Measurements from ENCODE around the gene MEGF6.

Gene MEGF6

GRCh38 chr1:3468236-3469103, 142.8 kb downstream of the MEGF6 start:
- H3K4me3 ChIP-seq = no peak overlapping the region
- no peak overlapping the region for H3K9ac ChIP-seq (ENCODE audit: insufficient read length)
- no peak overlapping the region for H3K27ac ChIP-seq
- no peak for DNase-seq (ENCODE audit: low read depth, low spot score)
- no peaks in the 10 kb centered on the region for H3K36me3 ChIP-seq (ENCODE audit: insufficient read depth, low read length)
- TF ChIP-seq POLR2AphosphoS5 (IDR thresholded peaks at IDR 0.05; ENCODE audit: borderline replicate concordance, low read depth, low read length) (no peak), EZH2 (IDR thresholded peaks at IDR 0.05) (no peak), FOXP2 (optimal IDR thresholded peaks at IDR 0.05; ENCODE audit: control extremely low read depth, extremely low read length, insufficient read depth) (no peak)
- no peaks in the 10 kb centered on the region for H3K9me3 ChIP-seq (ENCODE audit: low read depth, low read length)

GRCh38 chr1:3467096-3468036, 143.9 kb downstream of the MEGF6 start:
- H3K9me3 ChIP-seq (ENCODE audit: low read depth, low read length) = no peaks in the 10 kb centered on the region
- DNase-seq (ENCODE audit: low read depth, low spot score) = no peak
- no peak overlapping the region for H3K27ac ChIP-seq
- no peak overlapping the region for H3K4me3 ChIP-seq
- H3K9ac ChIP-seq (ENCODE audit: insufficient read length) = no peak overlapping the region
- no peaks in the 10 kb centered on the region for H3K36me3 ChIP-seq (ENCODE audit: insufficient read depth, low read length)
- TF ChIP-seq EZH2 (IDR thresholded peaks at IDR 0.05) = no peak
- TF ChIP-seq POLR2AphosphoS5 (IDR thresholded peaks at IDR 0.05; ENCODE audit: borderline replicate concordance, low read depth, low read length) = no peak
- TF ChIP-seq FOXP2 (optimal IDR thresholded peaks at IDR 0.05; ENCODE audit: control extremely low read depth, extremely low read length, insufficient read depth) = no peak

DNA sequence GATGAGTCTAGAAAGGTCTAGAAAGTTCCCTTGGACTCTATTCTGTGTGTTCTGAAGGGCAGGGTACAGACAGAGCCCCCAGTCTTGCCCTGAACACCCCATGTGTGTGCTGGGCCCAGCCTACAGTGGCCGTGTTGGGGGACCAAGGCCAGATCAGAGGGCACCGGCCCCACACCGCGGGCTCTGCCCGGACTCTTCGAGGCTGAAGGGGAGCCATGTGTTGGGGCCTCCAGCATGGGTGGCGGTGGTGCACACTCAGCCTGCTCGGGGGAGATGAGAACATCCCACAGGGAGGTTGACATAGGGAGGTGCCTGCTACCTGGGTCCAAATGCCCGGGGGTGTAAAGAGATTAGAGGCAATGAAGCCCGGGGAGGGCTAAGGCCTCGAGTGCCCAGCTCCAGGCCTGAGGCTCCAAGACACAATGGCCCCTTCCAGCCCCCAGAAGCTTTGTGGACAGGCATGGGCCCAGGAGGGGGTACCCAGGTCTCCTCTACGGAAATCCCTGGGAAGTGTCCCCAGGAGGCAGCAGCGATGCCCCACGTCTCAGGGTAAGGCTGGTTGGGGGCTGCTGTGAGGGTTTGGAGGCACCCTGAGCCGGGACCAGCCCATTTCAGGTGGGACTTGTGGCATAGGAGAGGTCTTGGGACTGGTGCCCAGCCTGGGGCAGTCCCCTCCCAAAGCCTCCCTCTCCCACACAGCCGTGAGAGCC, 144.8 kb downstream of the MEGF6 start:
- no peak overlapping the region for H3K9ac ChIP-seq (ENCODE audit: insufficient read length)
- no peak overlapping the region for H3K27ac ChIP-seq
- no peaks in the 10 kb centered on the region for H3K9me3 ChIP-seq (ENCODE audit: low read depth, low read length)
- H3K36me3 ChIP-seq (ENCODE audit: insufficient read depth, low read length) = no peaks in the 10 kb centered on the region
- no peak for DNase-seq (ENCODE audit: low read depth, low spot score)
- TF ChIP-seq POLR2AphosphoS5 (IDR thresholded peaks at IDR 0.05; ENCODE audit: borderline replicate concordance, low read depth, low read length) = no peak
- TF ChIP-seq EZH2 (IDR thresholded peaks at IDR 0.05) = no peak
- no peak for TF ChIP-seq FOXP2 (optimal IDR thresholded peaks at IDR 0.05; ENCODE audit: control extremely low read depth, extremely low read length, insufficient read depth)
- H3K4me3 ChIP-seq = no peak overlapping the region

GRCh38 chr1:3465935-3466321, 145.4 kb downstream of the MEGF6 start:
- Histone ChIP-seq H3K9ac (ENCODE audit: insufficient read length) (no peak overlapping the region), H3K27ac (no peak overlapping the region)
- TF ChIP-seq POLR2AphosphoS5 (IDR thresholded peaks at IDR 0.05; ENCODE audit: borderline replicate concordance, low read depth, low read length) = no peak
- no peak for TF ChIP-seq FOXP2 (optimal IDR thresholded peaks at IDR 0.05; ENCODE audit: control extremely low read depth, extremely low read length, insufficient read depth)
- no peak for TF ChIP-seq EZH2 (IDR thresholded peaks at IDR 0.05)

DNA sequence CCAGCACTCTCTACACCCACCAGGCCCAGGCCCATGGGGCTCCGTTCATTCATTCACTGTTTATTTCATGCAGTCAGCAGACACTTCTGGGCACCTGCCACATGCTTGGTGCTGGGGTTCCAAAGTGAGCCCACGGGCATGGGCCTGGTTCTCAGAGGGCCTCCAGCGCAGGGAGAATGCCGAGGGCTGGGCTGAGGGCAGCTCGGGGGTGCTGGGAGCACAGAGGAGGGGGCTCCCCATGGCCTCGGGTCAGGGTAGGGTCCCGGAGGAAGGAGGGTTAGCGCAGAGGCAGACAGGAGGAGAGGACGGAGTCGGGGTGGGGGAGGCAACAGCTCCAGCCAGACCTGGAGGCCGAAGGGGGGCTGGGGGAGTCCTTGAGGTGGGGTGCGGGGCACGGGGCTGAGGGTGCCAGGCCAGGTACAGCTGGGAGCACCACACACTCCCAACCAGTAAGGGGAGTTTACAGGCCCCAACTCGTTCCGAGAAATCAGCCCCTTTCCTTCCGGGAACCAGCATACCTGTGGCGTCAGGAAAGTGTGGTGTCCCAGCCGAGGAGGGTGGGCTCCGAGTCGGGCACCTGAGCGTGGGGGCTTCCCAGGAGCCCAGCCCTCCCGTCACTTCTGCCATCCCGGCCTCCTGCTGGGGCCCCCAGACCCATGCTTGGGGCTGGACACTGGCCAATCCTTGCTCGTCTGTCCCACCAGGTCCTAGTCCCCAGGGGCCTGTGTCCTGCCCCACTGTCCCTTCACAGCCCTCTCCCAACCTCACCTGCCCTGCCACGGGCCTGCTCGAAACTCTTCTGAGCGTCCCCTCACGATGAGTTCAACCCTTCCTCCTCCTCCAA, 146.0 kb downstream of the MEGF6 start:
- no peak for DNase-seq (ENCODE audit: low read depth, low spot score)
- Histone ChIP-seq H3K9me3 (ENCODE audit: low read depth, low read length) (no peaks in the 10 kb centered on the region), H3K9ac (ENCODE audit: insufficient read length) (no peak overlapping the region), H3K36me3 (ENCODE audit: insufficient read depth, low read length) (no peaks in the 10 kb centered on the region), H3K27ac (no peak overlapping the region), H3K4me3 (no peak overlapping the region)
- no peak for TF ChIP-seq EZH2 (IDR thresholded peaks at IDR 0.05)
- TF ChIP-seq FOXP2 (optimal IDR thresholded peaks at IDR 0.05; ENCODE audit: control extremely low read depth, extremely low read length, insufficient read depth) = no peak
- no peak for TF ChIP-seq POLR2AphosphoS5 (IDR thresholded peaks at IDR 0.05; ENCODE audit: borderline replicate concordance, low read depth, low read length)

More at GRCh38 chr1:3465935-3466321, 145.4 kb downstream of the MEGF6 start:
- no peaks in the 10 kb centered on the region for H3K36me3 ChIP-seq (ENCODE audit: insufficient read depth, low read length)
- no peak overlapping the region for H3K4me3 ChIP-seq
- DNase-seq (ENCODE audit: low read depth, low spot score) = no peak
- H3K9me3 ChIP-seq (ENCODE audit: low read depth, low read length) = no peaks in the 10 kb centered on the region

DNA sequence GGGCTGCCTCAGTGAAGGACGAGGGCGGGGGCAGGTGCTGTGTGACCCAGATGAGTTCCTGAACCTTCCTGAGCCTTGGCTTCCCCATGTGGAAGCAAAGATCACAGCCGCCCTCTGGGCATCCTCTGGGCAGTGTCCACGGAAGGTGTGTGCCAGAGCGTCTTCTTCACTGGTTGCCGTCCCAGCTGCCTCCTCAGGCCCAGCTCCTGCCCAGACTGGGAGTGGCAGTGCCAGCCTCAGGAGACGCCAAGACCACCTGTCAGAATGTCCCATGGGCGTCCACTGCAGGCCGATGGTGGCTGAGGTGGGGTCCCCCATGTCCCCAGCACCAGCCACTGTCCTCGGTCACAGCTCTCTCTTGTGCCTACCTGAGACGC, 146.7 kb downstream of the MEGF6 start:
- Histone ChIP-seq H3K9me3 (ENCODE audit: low read depth, low read length) (no peaks in the 10 kb centered on the region), H3K36me3 (ENCODE audit: insufficient read depth, low read length) (no peaks in the 10 kb centered on the region), H3K27ac (no peak overlapping the region), H3K9ac (ENCODE audit: insufficient read length) (no peak overlapping the region), H3K4me3 (no peak overlapping the region)
- TF ChIP-seq POLR2AphosphoS5 (IDR thresholded peaks at IDR 0.05; ENCODE audit: borderline replicate concordance, low read depth, low read length) (no peak), EZH2 (IDR thresholded peaks at IDR 0.05) (no peak), FOXP2 (optimal IDR thresholded peaks at IDR 0.05; ENCODE audit: control extremely low read depth, extremely low read length, insufficient read depth) (no peak)
- DNase-seq (ENCODE audit: low read depth, low spot score) = no peak

- Histone ChIP-seq H3K4me3 (no peak overlapping the region), H3K9me3 (ENCODE audit: low read depth, low read length) (no peaks in the 10 kb centered on the region), H3K9ac (ENCODE audit: insufficient read length) (no peak overlapping the region), H3K36me3 (ENCODE audit: insufficient read depth, low read length) (no peaks in the 10 kb centered on the region), H3K27ac (no peak overlapping the region)
- no peak for DNase-seq (ENCODE audit: low read depth, low spot score)
- TF ChIP-seq FOXP2 (optimal IDR thresholded peaks at IDR 0.05; ENCODE audit: control extremely low read depth, extremely low read length, insufficient read depth) (no peak), POLR2AphosphoS5 (IDR thresholded peaks at IDR 0.05; ENCODE audit: borderline replicate concordance, low read depth, low read length) (no peak), EZH2 (IDR thresholded peaks at IDR 0.05) (no peak)
These were observed 147.2 kb downstream of the MEGF6 start for GRCh38 chr1:3463891-3464648.
